ENCODE measurements around the gene POPDC2. TPM values are rescaled to one million over a fixed set of nuclear protein-coding genes. Genes with fewer than 3 reads are reported as not detected.
A peak's percentile ranks its signal among the peaks of the same experiment; 100 is the strongest.
"Not testable (repeated sequence)": the region's sequence is repeated elsewhere in the genome, so short reads cannot be mapped to it uniquely, and the experiment has no call there.

POPDC2 gene
- total RNA-seq, 1 donor from 2014 or later, result 0.40 TPM

DNA sequence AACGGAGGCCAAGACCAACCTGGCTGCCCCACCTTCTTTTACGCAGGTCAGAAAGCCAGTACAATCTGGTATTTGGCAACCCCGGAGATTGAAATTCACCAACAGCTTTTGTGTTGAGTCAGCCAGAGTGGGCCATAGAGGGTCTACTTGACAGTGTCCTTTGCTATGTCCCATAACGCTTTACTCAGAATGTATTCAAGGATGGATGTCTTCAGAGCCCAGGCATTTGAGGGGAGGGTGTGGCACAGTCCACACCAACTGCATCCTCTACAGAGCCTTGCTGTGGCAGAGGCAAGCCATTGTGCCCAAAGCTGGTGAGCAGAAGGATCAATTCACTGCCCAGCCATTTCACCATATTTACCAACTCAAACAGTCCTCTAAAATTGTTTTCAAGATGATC, 44.3 kb downstream of the POPDC2 start:
- DNase-seq (ENCODE audit: low read depth in 2 of 2), result no peak

- no peak for DNase-seq (ENCODE audit: low read depth in 2 of 2)
Observed at GRCh38 chr3:119613872-119614271, 46.5 kb downstream of the POPDC2 start.

DNA sequence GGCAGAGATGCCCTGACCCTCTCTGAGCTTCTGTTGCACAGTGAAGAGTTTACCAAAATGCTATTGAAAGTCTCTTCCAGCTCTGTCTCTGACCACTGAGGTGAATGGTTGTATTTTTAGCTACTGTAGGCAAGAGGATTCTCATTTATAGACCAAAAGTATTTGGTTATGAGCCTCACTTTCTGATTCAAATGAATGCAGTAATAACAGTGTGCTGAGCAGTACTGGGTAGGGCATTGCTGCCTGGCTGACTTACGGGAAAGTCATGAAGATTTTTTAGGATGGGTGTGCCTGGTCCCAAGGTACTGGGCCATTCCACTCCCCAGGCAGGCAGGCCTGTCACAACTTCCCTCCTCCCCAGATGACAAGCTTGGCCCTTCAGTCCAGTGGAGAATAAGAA, 47.2 kb downstream of the POPDC2 start:
- DNase-seq (ENCODE audit: low read depth in 2 of 2), result no peak

- no peak for DNase-seq (ENCODE audit: low read depth in 2 of 2)
Observed at GRCh38 chr3:119611664-119612063, 48.7 kb downstream of the POPDC2 start.

- no peak for DNase-seq (ENCODE audit: low read depth in 2 of 2)
Observed at GRCh38 chr3:119609301-119609700, 51.1 kb downstream of the POPDC2 start.

- peak in 1 of 2 donors; percentile 58 for DNase-seq (ENCODE audit: low read depth in 2 of 2)
Observed at GRCh38 chr3:119608405-119609000, 51.9 kb downstream of the POPDC2 start.

GRCh38 chr3:119604878-119605277, 55.5 kb downstream of the POPDC2 start:
- DNase-seq (ENCODE audit: low read depth in 2 of 2), result peak in 1 of 2 donors; percentile 48

DNA sequence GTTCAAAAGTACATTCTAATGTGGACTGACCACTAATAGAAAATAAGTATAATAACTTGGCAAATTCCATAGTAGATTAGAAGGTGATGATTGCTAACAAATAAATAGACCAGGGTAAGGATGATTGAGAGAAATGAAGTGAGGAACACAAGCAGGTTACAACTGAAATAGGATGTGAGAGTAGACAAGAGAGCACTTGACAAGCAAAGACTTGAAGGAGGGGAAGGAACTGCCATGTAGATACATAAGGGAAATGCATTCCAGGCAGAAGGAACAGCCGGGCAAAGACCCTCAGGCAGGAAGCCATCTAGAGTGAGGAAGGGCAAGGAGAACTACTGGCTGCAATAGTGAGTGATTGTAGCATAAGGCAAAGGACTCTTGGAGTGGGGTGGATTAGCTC, 57.7 kb downstream of the POPDC2 start:
- DNase-seq (ENCODE audit: low read depth in 2 of 2), result no peak

GRCh38 chr3:119601154-119601553, 59.2 kb downstream of the POPDC2 start:
- DNase-seq (ENCODE audit: low read depth in 2 of 2), result no peak

DNA sequence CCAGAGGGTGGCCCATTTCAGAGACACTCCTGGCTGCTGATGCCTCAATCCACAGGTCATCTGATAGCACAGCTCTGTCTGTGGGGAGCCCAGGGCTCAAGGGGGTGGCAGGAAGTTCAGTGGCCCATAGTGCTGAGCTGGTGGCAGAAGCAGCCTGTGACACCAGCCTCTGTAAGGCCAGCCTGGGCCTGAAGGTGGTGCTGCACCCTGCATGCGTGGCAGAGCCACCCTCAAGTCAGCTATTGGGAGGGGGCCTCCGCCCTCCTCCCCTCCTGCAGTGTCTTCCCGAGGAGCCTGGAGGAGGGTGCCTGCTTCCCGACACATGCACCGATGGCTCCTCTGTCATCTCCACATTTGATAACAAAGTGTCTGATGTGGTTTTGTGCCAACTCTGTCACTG, 59.7 kb downstream of the POPDC2 start:
- DNase-seq (ENCODE audit: low read depth in 2 of 2), result peak in 1 of 2 donors; percentile 31

- DNase-seq (ENCODE audit: low read depth in 2 of 2), result no peak
Observed at GRCh38 chr3:119599558-119600174, 60.7 kb downstream of the POPDC2 start.

GRCh38 chr3:119598410-119599098, 61.8 kb downstream of the POPDC2 start:
- no peak for DNase-seq (ENCODE audit: low read depth in 2 of 2)

- peak; percentile 64 to 71 for DNase-seq (ENCODE audit: low read depth in 2 of 2)
Observed at GRCh38 chr3:119597548-119598288, 62.7 kb downstream of the POPDC2 start, which contains the start of gene PLA1A. PLA1A (plus strand) TSS chr3:119597885; CDS start chr3:119597914, 29 bp downstream.

- DNase-seq (ENCODE audit: low read depth in 2 of 2), result no peak
Observed at GRCh38 chr3:119596398-119596797, 64.0 kb downstream of the POPDC2 start.

DNA sequence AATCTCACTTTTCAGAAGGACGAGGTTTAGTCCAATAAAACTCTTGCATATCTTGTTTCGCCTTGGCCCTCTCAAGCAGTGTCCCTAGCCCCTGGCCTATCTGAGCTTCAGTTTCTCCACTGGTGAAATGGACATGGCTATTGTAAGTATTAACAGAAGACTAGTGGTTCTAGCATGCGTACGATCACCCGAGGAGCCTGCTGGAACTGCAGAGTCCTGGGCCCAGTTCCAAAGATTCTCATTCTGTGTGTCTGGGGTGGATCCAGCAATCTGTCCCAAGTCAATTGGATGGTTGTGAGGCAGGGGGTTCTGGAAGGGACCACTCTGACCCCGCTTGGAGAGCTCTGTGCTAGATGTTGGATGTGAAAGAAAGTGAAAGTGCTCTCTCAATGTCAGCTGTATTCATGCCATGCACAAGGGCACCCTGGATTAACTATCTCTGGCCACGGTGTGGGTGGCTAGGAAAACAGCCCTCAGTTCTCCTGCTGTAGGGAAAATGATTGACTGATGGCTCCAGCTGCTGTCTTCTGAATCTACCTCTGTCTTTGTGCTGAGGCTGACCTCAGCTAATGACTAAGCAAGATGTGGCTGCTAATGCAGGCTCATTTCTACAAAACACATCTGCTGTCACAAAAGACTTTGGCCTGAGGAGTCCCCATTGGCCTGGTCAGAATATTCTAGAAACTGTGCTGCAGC, 64.6 kb downstream of the POPDC2 start:
- DNase-seq (ENCODE audit: low read depth in 2 of 2), result peak in 1 of 2 donors; percentile 19

GRCh38 chr3:119594929-119595328, 65.5 kb downstream of the POPDC2 start:
- DNase-seq (ENCODE audit: low read depth in 2 of 2), result not testable (repeated sequence)

DNA sequence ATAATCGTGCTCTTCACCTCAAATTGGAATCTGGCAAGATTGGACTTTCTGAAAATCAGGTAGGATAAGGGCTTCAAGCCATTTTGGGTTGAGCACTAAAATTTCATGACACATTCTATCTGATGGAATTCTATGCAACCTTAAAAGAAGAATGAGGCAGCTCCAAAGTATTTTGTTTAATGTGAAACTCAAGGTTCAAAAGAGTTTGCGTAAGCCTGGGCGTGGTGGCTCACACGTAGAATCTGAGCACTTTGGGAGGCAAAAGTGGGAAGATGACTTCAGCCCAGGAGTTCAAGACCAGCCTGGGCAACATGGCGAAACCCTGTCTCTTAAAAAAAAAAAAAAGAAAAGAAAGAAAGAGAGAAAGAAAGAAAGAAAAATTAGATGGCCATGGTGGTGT, 66.3 kb downstream of the POPDC2 start:
- no peak for DNase-seq (ENCODE audit: low read depth in 2 of 2)

DNA sequence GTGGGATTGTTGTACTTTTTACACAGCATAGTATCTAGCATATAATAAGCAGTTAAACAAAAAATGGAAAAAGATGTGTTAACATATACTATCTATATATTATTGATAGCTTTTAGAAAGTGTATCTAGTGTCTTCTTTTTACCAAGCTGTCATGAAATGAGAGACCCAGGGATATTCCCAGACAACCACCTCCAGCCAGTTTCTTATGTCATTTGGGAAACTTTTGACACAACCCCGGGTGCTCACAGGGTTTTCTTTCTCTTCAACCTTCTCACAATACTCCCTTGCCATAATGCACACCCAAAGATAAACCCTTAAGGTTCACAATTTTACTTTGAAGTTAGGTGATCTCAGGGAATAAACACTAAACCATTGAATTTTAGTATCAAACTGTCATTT, 67.5 kb downstream of the POPDC2 start:
- no peak for DNase-seq (ENCODE audit: low read depth in 2 of 2)
